Measurements from ENCODE around the gene WIF1. TPM values are rescaled to one million over a fixed set of nuclear protein-coding genes. Genes with fewer than 3 reads are reported as not detected.

WIF1 gene
- total and polyA plus RNA-seq, 2 of the 8 experiments (the other 6 are each of a cell fraction or from before 2014, with no cell fraction given): 1.8 to 9.1 TPM

DNA sequence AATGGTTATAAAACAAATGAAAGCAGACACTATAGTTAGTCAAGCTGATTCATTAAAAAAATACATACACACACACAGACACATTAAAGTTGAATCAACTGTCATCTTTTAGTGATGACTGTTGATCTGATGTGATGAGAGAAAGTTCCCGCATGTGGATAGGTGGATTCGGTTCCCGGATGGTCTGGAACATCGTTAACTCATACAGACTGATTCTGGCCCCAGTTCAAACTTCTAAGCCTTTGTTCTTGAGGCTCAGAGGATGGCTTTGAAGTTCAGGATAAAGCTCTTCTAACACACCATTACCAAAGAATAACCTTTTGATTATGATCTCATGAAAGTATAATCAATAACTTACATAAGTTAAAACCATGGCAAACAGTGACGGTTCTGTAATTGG lies 27.5 kb downstream of the WIF1 start:
- POLR2A ChIA-PET (ENCODE audit: partially characterized antibody): no interaction called here
- Histone ChIP-seq H3K9me3 (ENCODE audit: insufficient read depth in 2 of 2, low read depth in 1 of 2, low read length in 1 of 2) (no peaks in the 10 kb centered on the region), H2AK5ac (ENCODE audit: low read depth, low read length) (no peak overlapping the region), H3K27me3 (replicated peaks in 1 of 4; ENCODE audit: control insufficient read depth in 3 of 4, extremely low read depth in 1 of 4, insufficient read depth in 3 of 4, low read length in 3 of 4) (no peaks in the 10 kb centered on the region), H3K14ac (ENCODE audit: insufficient read length) (no peak overlapping the region), H3K18ac (ENCODE audit: extremely low read depth, low read length) (no peak overlapping the region), H2BK120ac (replicated peaks; ENCODE audit: low read depth, low read length) (no peak overlapping the region), H4K8ac (ENCODE audit: extremely low read depth, insufficient read depth, low read length) (no peak overlapping the region), H2BK12ac (ENCODE audit: low read depth, low read length) (no peak overlapping the region), H3K9ac (replicated peaks in 1 of 4; ENCODE audit: extremely low read depth in 1 of 4, low read depth in 3 of 4, low read length in 3 of 4) (no peak overlapping the region), H2AFZ (ENCODE audit: low read length) (no peak overlapping the region), H3K4me2 (ENCODE audit: insufficient read depth in 1 of 2, low read depth in 2 of 2, low read length in 2 of 2) (no peak overlapping the region), H3K56ac (replicated peaks; ENCODE audit: insufficient read length, low read depth, low read length) (no peak overlapping the region), H3K4ac (replicated peaks; ENCODE audit: insufficient read length, low read depth, low read length) (no peak overlapping the region), H2BK20ac (ENCODE audit: low read length) (no peak overlapping the region), H3K79me1 (ENCODE audit: low read depth, low read length) (no peaks in the 10 kb centered on the region), H3K36me3 (ENCODE audit: control insufficient read depth in 2 of 4, insufficient read depth in 4 of 4, low read length in 3 of 4) (no peaks in the 10 kb centered on the region), H3K4me1 (replicated peaks in 1 of 4; ENCODE audit: control insufficient read depth in 3 of 4, insufficient read depth in 4 of 4, low read length in 3 of 4) (no peaks in the 10 kb centered on the region), H3K23me2 (ENCODE audit: low read depth, low read length) (no peaks in the 10 kb centered on the region), H4K20me1 (replicated peaks in 1 of 2; ENCODE audit: control insufficient read depth in 1 of 2, insufficient read depth in 2 of 2, low read length in 2 of 2) (no peaks in the 10 kb centered on the region), H4K91ac (replicated peaks; ENCODE audit: insufficient read length, low read length) (no peak overlapping the region), H3K27ac (ENCODE audit: low read depth, low read length) (no peak overlapping the region), H4K5ac (ENCODE audit: insufficient read length, low read depth, low read length) (no peak overlapping the region), H3K4me3 (ENCODE audit: extremely low read depth in 1 of 4, insufficient read depth in 2 of 4, low read depth in 3 of 4, low read length in 4 of 4) (no peak overlapping the region), H3K23ac (ENCODE audit: insufficient read length) (no peak overlapping the region), H2BK5ac (ENCODE audit: low read depth, low read length) (no peak overlapping the region), H2BK15ac (ENCODE audit: low read length) (no peak overlapping the region), H3K79me2 (ENCODE audit: control insufficient read depth in 1 of 2, insufficient read depth in 2 of 2, low read length in 2 of 2) (no peaks in the 10 kb centered on the region)
- WGBS, 2 experiments (ENCODE audit: extremely low coverage in 1 of 2, insufficient coverage in 1 of 2, insufficient read length in 1 of 2, insufficient replicate concordance in 2 of 2, low coverage in 1 of 2, low lambda C conversion rate in 2 of 2, missing lambda C conversion rate in 1 of 2): 76% methylated on average over 5 of the region's 5 CpGs; no CpG with 5 or more reads in 1 of the 2 experiments
- no peak for FAIRE-seq
- CTCF ChIA-PET (ENCODE audit: partially characterized antibody): interaction anchor here (0.9 to 1.7 kb wide), 4 partner anchors 11 to 198 kb away, joined by 3 to 6 read pairs (median 4); partner anchors contain the start of gene WIF1
- TF ChIP-seq CHD2 (IDR thresholded peaks at IDR 0.05; ENCODE audit: low read length) (no peak), SIN3A (conservative IDR thresholded peaks at IDR 0.05 in 1 of 2, IDR thresholded peaks at IDR 0.05 in 1 of 2; ENCODE audit: low read depth in 1 of 2, low read length in 2 of 2) (no peak)
- DNase-seq (ENCODE audit: low read depth in 1 of 2, low spot score in 2 of 2): no peak

Data from H1 (cell line).